ENCODE data around the gene LRTM2.

The LRTM2 gene

GRCh38 chr12:1808036-1808797 lies 12.1 kb upstream of the LRTM2 start:
- POLR2A ChIA-PET: no interaction called here
- Histone ChIP-seq H3K27ac (ENCODE audit: extremely low read depth, low read depth, low read length) (no peak overlapping the region), H3K4me1 (ENCODE audit: control insufficient read depth, insufficient read depth, low read length) (no peaks in the 10 kb centered on the region), H3K36me3 (ENCODE audit: control insufficient read depth in 2 of 2, insufficient read depth in 1 of 2, low read length in 2 of 2) (no peaks in the 10 kb centered on the region), H3K9me3 (ENCODE audit: control insufficient read depth, insufficient read depth, low read depth, low read length) (no peaks in the 10 kb centered on the region), H3K4me3 (ENCODE audit: low read depth, low read length) (no peak overlapping the region)
- CTCF ChIA-PET: interaction anchor here (0.7 kb wide), 1 partner anchor 716 kb away, joined by 3 read pairs; no protein-coding TSS in a partner anchor
- no peak for TF ChIP-seq ZNF426 (tag by site-specific recombination; IDR thresholded peaks at IDR 0.05)
- no peak for TF ChIP-seq CTCF (tag by site-specific recombination; IDR thresholded peaks at IDR 0.05)
- no peak for TF ChIP-seq ZSCAN30 (tag by site-specific recombination; IDR thresholded peaks at IDR 0.05)
- TF ChIP-seq ZNF501 (tag by site-specific recombination; IDR thresholded peaks at IDR 0.05): no peak

GRCh38 chr12:1808798-1809480 lies 11.4 kb upstream of the LRTM2 start:
- H3K4me3 ChIP-seq (ENCODE audit: low read depth, low read length): no peak overlapping the region
- ChIA-PET CTCF (interaction anchor here (0.7 kb wide), 1 partner anchor 715 kb away, joined by 3 read pairs; no protein-coding TSS in a partner anchor), POLR2A (no interaction called here)
- no peak overlapping the region for H3K27ac ChIP-seq (ENCODE audit: extremely low read depth, low read depth, low read length)
- TF ChIP-seq KLF16 (tag by site-specific recombination; IDR thresholded peaks at IDR 0.05) (no peak), ZNF776 (tag by site-specific recombination; IDR thresholded peaks at IDR 0.05; ENCODE audit: borderline replicate concordance) (no peak), ZBTB1 (tag by site-specific recombination; IDR thresholded peaks at IDR 0.05) (no peak), ZBTB17 (tag by site-specific recombination; IDR thresholded peaks at IDR 0.05) (no peak), ZNF223 (tag by site-specific recombination; IDR thresholded peaks at IDR 0.05) (no peak), ZNF473 (tag by site-specific recombination; IDR thresholded peaks at IDR 0.05) (no peak), ZNF707 (tag by site-specific recombination; IDR thresholded peaks at IDR 0.05) (no peak), CTCF (tag by site-specific recombination; IDR thresholded peaks at IDR 0.05) (no peak), GFI1B (tag by site-specific recombination; IDR thresholded peaks at IDR 0.05) (no peak), ZNF214 (tag by site-specific recombination; IDR thresholded peaks at IDR 0.05; ENCODE audit: borderline replicate concordance) (no peak)
- TF ChIP-seq, protein P1, sequence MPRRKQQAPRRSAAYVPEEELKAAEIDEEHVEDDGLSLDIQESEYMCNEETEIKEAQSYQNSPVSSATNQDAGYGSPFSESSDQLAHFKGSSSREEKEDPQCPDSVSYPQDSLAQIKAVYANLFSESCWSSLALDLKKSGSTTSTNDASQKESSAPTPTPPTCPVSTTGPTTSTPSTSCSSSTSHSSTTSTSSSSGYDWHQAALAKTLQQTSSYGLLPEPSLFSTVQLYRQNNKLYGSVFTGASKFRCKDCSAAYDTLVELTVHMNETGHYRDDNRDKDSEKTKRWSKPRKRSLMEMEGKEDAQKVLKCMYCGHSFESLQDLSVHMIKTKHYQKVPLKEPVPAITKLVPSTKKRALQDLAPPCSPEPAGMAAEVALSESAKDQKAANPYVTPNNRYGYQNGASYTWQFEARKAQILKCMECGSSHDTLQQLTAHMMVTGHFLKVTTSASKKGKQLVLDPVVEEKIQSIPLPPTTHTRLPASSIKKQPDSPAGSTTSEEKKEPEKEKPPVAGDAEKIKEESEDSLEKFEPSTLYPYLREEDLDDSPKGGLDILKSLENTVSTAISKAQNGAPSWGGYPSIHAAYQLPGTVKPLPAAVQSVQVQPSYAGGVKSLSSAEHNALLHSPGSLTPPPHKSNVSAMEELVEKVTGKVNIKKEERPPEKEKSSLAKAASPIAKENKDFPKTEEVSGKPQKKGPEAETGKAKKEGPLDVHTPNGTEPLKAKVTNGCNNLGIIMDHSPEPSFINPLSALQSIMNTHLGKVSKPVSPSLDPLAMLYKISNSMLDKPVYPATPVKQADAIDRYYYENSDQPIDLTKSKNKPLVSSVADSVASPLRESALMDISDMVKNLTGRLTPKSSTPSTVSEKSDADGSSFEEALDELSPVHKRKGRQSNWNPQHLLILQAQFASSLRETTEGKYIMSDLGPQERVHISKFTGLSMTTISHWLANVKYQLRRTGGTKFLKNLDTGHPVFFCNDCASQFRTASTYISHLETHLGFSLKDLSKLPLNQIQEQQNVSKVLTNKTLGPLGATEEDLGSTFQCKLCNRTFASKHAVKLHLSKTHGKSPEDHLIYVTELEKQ (tag by site-specific recombination; IDR thresholded peaks at IDR 0.05; ENCODE audit: borderline replicate concordance): no peak
- TF ChIP-seq, protein P2, sequence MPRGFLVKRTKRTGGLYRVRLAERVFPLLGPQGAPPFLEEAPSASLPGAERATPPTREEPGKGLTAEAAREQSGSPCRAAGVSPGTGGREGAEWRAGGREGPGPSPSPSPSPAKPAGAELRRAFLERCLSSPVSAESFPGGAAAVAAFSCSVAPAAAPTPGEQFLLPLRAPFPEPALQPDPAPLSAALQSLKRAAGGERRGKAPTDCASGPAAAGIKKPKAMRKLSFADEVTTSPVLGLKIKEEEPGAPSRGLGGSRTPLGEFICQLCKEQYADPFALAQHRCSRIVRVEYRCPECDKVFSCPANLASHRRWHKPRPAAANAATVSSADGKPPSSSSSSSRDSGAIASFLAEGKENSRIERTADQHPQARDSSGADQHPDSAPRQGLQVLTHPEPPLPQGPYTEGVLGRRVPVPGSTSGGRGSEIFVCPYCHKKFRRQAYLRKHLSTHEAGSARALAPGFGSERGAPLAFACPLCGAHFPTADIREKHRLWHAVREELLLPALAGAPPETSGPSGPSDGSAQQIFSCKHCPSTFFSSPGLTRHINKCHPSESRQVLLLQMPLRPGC (tag by site-specific recombination; IDR thresholded peaks at IDR 0.05): no peak
- H3K9me3 ChIP-seq (ENCODE audit: control insufficient read depth, insufficient read depth, low read depth, low read length): no peaks in the 10 kb centered on the region
- no peaks in the 10 kb centered on the region for H3K36me3 ChIP-seq (ENCODE audit: control insufficient read depth in 2 of 2, insufficient read depth in 1 of 2, low read length in 2 of 2)
- H3K4me1 ChIP-seq (ENCODE audit: control insufficient read depth, insufficient read depth, low read length): no peaks in the 10 kb centered on the region
